Stromal cell of bone marrow (primary cell): ENCODE data around the gene MAPK7.
A peak's percentile ranks its signal among the peaks of the same experiment; 100 is the strongest.

ENCODE experiments used
- DNase-seq: peaks from one replicate; pipeline ENCODE4 v3.0.0-alpha.2; 2012; ENCODE audit warnings: low read depth

The MAPK7 gene

GRCh38 chr17:19378416-19379360, at the start of gene MAPK7:
MAPK7 (plus strand) TSS chr17:19378498; CDS start chr17:19378901, 403 bp downstream.
- DNase-seq = no peak

- DNase-seq = no peak
Observed at GRCh38 chr17:19329136-19329535, 49.2 kb upstream of the MAPK7 start.

- DNase-seq = no peak
Observed at GRCh38 chr17:19329839-19330238, 48.5 kb upstream of the MAPK7 start.

- DNase-seq = no peak
Observed at GRCh38 chr17:19330271-19330670, 48.0 kb upstream of the MAPK7 start.

- peak; percentile 75 for DNase-seq
Observed at GRCh38 chr17:19331134-19331533, 47.2 kb upstream of the MAPK7 start.

GRCh38 chr17:19331543-19332245, 46.6 kb upstream of the MAPK7 start:
- no peak for DNase-seq

GRCh38 chr17:19332371-19333131, 45.7 kb upstream of the MAPK7 start:
- DNase-seq = no peak

- DNase-seq = no peak
Observed at GRCh38 chr17:19333132-19333440, 45.2 kb upstream of the MAPK7 start.

- DNase-seq = no peak
Observed at GRCh38 chr17:19333736-19334290, 44.5 kb upstream of the MAPK7 start.

- no peak for DNase-seq
Observed at GRCh38 chr17:19334331-19334730, 44.0 kb upstream of the MAPK7 start.

- DNase-seq = no peak
Observed at GRCh38 chr17:19335951-19336631, 42.2 kb upstream of the MAPK7 start.

GRCh38 chr17:19336938-19337711, 41.2 kb upstream of the MAPK7 start:
- DNase-seq = no peak

- DNase-seq = no peak
Observed at GRCh38 chr17:19337712-19338023, 40.6 kb upstream of the MAPK7 start.

- DNase-seq = no peak
Observed at GRCh38 chr17:19338031-19338990, 40.0 kb upstream of the MAPK7 start.

GRCh38 chr17:19339341-19339815, 38.9 kb upstream of the MAPK7 start:
- no peak for DNase-seq

- DNase-seq = no peak
Observed at GRCh38 chr17:19341211-19341631, 37.1 kb upstream of the MAPK7 start.

GRCh38 chr17:19341641-19342610, 36.4 kb upstream of the MAPK7 start:
- DNase-seq = no peak

GRCh38 chr17:19342611-19343255, 35.6 kb upstream of the MAPK7 start:
- DNase-seq = no peak
